GM19397 (cell line): ENCODE data around the gene MRTFB.
A peak's percentile ranks its signal among the peaks of the same experiment; 100 is the strongest.

Experiments used
- ATAC-seq: cut with Tn5 transposase; IDR thresholded peaks from one replicate; pipeline ENCODE4 v1.9.1; 2021; ENCODE audit warnings: mild to moderate bottlenecking, moderate library complexity; ENCODE audit not compliant: unreplicated experiment

Gene MRTFB

GRCh38 chr16:14063618-14064581, 7.2 kb upstream of the MRTFB start:
- ATAC-seq: no peak

- ATAC-seq: no peak
Measured at GRCh38 chr16:14069818-14070217, 1.3 kb upstream of the MRTFB start.

- ATAC-seq: peak; percentile 8
Measured at GRCh38 chr16:14070555-14070876, 603 bp upstream of the MRTFB start.

GRCh38 chr16:14071576-14072271, 605 bp downstream of the MRTFB start:
- peak; percentile 30 for ATAC-seq

- ATAC-seq: no peak
Measured at GRCh38 chr16:14072360-14072759, 1.2 kb downstream of the MRTFB start.

- ATAC-seq: no peak
Measured at GRCh38 chr16:14074544-14074943, 3.4 kb downstream of the MRTFB start.

GRCh38 chr16:14077918-14078317, 6.8 kb downstream of the MRTFB start:
- no peak for ATAC-seq

- ATAC-seq: no peak
Measured at GRCh38 chr16:14086477-14086876, 15.4 kb downstream of the MRTFB start.

- no peak for ATAC-seq
Measured at GRCh38 chr16:14087181-14087580, 16.1 kb downstream of the MRTFB start.

- ATAC-seq: no peak
Measured at GRCh38 chr16:14087590-14088154, 16.6 kb downstream of the MRTFB start.

GRCh38 chr16:14088155-14088753, 17.1 kb downstream of the MRTFB start:
- no peak for ATAC-seq

GRCh38 chr16:14089283-14089823, 18.2 kb downstream of the MRTFB start:
- ATAC-seq: no peak

- ATAC-seq: no peak
Measured at GRCh38 chr16:14092561-14092960, 21.4 kb downstream of the MRTFB start.

- ATAC-seq: no peak
Measured at GRCh38 chr16:14095883-14096551, 24.9 kb downstream of the MRTFB start.

GRCh38 chr16:14097182-14097959, 26.3 kb downstream of the MRTFB start:
- no peak for ATAC-seq

GRCh38 chr16:14098081-14098480, 27.0 kb downstream of the MRTFB start:
- ATAC-seq: no peak

- no peak for ATAC-seq
Measured at GRCh38 chr16:14100825-14101224, 29.7 kb downstream of the MRTFB start.

GRCh38 chr16:14101415-14101814, 30.3 kb downstream of the MRTFB start:
- no peak for ATAC-seq

- ATAC-seq: no peak
Measured at GRCh38 chr16:14102925-14103720, 32.0 kb downstream of the MRTFB start.
